Mammary microvascular endothelial cell (primary cell): ENCODE data around the gene VDR. TPM values are rescaled to one million over a fixed set of nuclear protein-coding genes. Genes with fewer than 3 reads are reported as not detected.

Source experiments
- total RNA-seq: library from RNA; depleted of rRNA; stranded (reverse); fragments of >200 nt; gene quantifications from 2 replicates; pipeline ENCODE4 v1.2.3, GENCODE V29; 2015

Gene VDR
- 0.44 and 0.60 TPM in 2 replicates for total RNA-seq

DNA sequence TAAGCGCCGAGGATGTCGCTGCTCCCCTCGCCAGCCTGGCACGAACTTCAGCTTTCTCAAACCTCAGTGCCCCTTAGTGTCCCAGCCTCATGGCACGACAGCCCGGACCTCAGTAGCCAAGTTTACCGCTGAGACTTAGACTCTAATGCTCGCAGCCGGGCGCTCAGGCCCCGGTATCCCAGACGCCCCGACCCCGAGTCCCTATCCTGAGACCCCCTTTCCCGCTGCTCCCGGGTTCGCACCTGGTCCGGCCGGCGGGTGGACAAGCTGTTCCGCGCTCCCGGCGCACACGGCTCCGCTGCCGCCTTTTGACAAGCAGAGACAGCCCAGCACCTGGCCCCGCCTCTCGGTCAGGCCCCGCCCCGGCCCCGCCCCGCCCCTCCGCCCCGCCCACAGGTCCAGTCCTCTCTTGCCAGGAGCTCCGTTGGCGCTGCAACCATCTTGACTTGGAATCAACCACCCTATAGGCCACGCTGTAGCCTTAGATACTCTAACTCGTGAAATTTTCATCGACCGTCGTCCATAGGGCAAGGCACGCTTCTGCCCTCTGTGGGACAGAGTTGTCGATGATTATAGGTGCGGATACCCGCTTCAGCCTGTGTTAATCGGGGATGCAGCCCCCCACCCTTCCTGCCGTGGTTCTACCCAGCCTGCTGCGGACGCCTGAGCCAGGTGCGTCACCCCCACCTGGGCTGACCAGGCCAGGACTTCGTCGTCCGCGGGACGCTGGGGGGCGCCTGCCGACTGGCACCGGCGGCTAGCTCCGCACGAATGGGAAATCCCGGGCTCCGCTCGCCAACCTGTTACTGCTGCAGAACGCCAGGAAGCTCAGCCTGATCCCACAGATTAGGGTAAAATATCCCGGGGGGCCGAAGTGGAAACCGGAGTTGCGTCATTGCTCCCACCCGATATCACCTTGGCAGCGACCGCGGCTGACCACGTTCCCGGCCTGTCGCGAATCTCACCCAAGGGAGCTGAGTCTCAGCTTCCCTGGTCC, at the start of gene VDR:
VDR (minus strand) TSS at position 282 of the 997 bp plus-strand sequence. CDS start 25,881 bp downstream, outside the sequence.

DNA sequence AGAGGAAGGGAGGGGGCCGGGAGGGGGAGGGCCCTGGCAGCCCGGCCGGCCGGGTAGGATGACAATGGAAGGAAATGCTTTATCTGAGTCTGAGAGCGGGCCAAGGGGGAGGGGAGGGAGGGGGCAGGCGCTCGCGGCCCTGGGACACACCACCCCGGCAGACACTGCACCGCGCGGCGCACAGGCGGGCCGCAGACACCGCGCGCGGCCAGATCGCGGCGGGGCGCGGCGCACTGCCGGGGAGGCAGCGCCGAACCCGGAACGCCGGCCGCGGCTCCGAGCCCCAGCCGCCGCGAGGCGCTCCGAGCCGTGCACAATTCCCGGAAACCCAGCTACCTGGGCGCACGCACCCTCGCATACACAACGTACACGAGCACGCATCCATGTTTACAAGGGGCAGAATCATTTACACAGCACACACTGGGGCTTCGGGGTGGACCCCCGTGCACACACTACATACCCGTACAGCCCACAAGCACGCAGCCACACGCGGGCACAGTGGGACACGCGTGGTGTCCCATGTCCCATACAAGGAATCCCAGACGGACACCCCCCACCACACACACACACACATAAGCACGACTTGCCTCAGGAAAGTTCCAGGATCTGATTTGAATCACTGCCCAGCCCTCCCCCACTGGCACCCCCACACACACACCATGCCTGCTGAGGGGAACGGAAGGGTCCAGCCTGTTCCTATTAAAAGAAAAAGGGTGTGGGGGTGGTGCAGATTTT, 84.7 kb downstream of the VDR start, which contains the start of gene HDAC7:
HDAC7 (minus strand) TSS at position 8 of the 735 bp plus-strand sequence. CDS start 118 bp downstream, outside the sequence.

Other genes starting within 250 kb of the VDR start
- 14.9 and 18.0 TPM in 2 replicates for gene RPAP3, start 199.0 kb downstream of the VDR start, total RNA-seq
- not detected in 2 replicates for gene ENDOU, start 179.5 kb downstream of the VDR start, total RNA-seq
- gene RAPGEF3, start 146.1 kb downstream of the VDR start, total RNA-seq: 41.9 and 44.4 TPM in 2 replicates
- 23.0 and 23.1 TPM in 2 replicates for gene SLC48A1, start 131.8 kb downstream of the VDR start, total RNA-seq
- 80.1 and 81.8 TPM in 2 replicates for gene HDAC7, start 85.1 kb downstream of the VDR start, total RNA-seq
- gene TMEM106C, start 58.6 kb upstream of the VDR start, total RNA-seq: 91.7 and 100.0 TPM in 2 replicates
- gene COL2A1, start 99.5 kb upstream of the VDR start, total RNA-seq: not detected in 2 replicates
- 11.3 and 14.1 TPM in 2 replicates for gene SENP1, start 201.1 kb upstream of the VDR start, total RNA-seq
- 37.7 and 42.2 TPM in 2 replicates for gene PFKM, start 214.4 kb upstream of the VDR start, total RNA-seq